SK-N-SH (cell line): ENCODE results near the gene SEZ6L2. TPM values are rescaled to one million over a fixed set of nuclear protein-coding genes. Genes with fewer than 3 reads are reported as not detected.

Source experiments
- CTCF ChIA-PET: fragments of 300-600, 350-600 bp; formaldehyde crosslinking; extraction: SDS; loops from one replicate; lab custom pipeline; 2021; lab: Yijun Ruan, JAX
- POLR2A ChIA-PET: fragments of 350-600 bp; sonication (Branson Sonifier 250); formaldehyde crosslinking; extraction: SDS; loops from one replicate; lab custom pipeline; 2020; ENCODE audit warnings: antibody characterized with exemption, inconsistent platforms; lab: Yijun Ruan, JAX
- DNase-seq: peaks from one replicate; pipeline ENCODE4 v3.0.0; 2012
- H2AFZ ChIP-seq: fragments of 200-600 bp; sonication (generic); 2 replicates; pipeline ENCODE4 v1.8.1; 2016; ENCODE audit warnings: antibody characterized with exemption, mild to moderate bottlenecking, low read depth
- H3F3A ChIP-seq: fragments of 200-600 bp; sonication (generic); replicated peaks from 2 replicates; pipeline ENCODE3; 2016; ENCODE audit warnings: antibody characterized with exemption, mild to moderate bottlenecking; ENCODE audit not compliant: insufficient read depth
- H3K27ac ChIP-seq, 2 experiments: fragments of 200-500 bp in 1 of 2; fragments of 200-600 bp in 1 of 2; sonication (Bioruptor generic) in 1 of 2; sonication (generic), shearing (Covaris generic) in 1 of 2; 2 replicates each; pipeline versions ENCODE4 v1.5.1 to v1.6.1; 2014 to 2016; ENCODE audit warnings: low read depth in 2 of 2, inconsistent platforms in 1 of 2, low read length in 1 of 2, mild to moderate bottlenecking in 1 of 2, mixed read lengths in 1 of 2
- H3K27me3 ChIP-seq: fragments of 200-600 bp; sonication (generic), shearing (Covaris generic); 2 replicates; pipeline ENCODE4 v1.6.1; 2016; ENCODE audit warnings: mixed run types; ENCODE audit not compliant: insufficient read depth
- H3K36me3 ChIP-seq, 2 experiments: fragments of 200-500 bp in 1 of 2; fragments of 200-600 bp in 1 of 2; sonication (Bioruptor generic) in 1 of 2; sonication (generic) in 1 of 2; replicated peaks in 1 of 2; 2 replicates each; pipeline versions ENCODE3 to v1.5.1; 2014 to 2016; ENCODE audit warnings: low read length in 1 of 2, mild to moderate bottlenecking in 1 of 2; ENCODE audit not compliant: insufficient read depth in 2 of 2, control insufficient read depth in 1 of 2
- H3K4me1 ChIP-seq, 2 experiments: fragments of 200-500 bp in 1 of 2; fragments of 200-600 bp in 1 of 2; sonication (Bioruptor generic) in 1 of 2; sonication (generic), shearing (Covaris generic) in 1 of 2; 2 replicates each; pipeline versions ENCODE4 v1.5.1 to v1.6.1; 2014 to 2016; ENCODE audit warnings: low read depth in 1 of 2, low read length in 1 of 2, mixed run types in 1 of 2; ENCODE audit not compliant: insufficient read depth in 2 of 2, control insufficient read depth in 1 of 2
- H3K4me2 ChIP-seq: fragments of 200-600 bp; sonication (generic), shearing (Covaris generic); 2 replicates; pipeline ENCODE4 v1.6.1; 2017; ENCODE audit warnings: mixed run types
- H3K4me3 ChIP-seq, 2 experiments: fragments of 200-500 bp in 1 of 2; fragments of 200-600 bp in 1 of 2; sonication (Bioruptor generic) in 1 of 2; sonication (generic), shearing (Covaris generic) in 1 of 2; 2 replicates each; pipeline versions ENCODE4 v1.5.1 to v1.8.1; 2014 to 2016; ENCODE audit warnings: low read depth in 2 of 2, inconsistent platforms in 1 of 2, low read length in 1 of 2, mild to moderate bottlenecking in 1 of 2, mixed read lengths in 1 of 2, moderate library complexity in 1 of 2
- H3K79me2 ChIP-seq: fragments of 200-600 bp; sonication (generic); 2 replicates; pipeline ENCODE4 v1.8.1; 2017; ENCODE audit warnings: mild to moderate bottlenecking; ENCODE audit not compliant: insufficient read depth
- H3K9ac ChIP-seq: fragments of 200-600 bp; sonication (generic); 2 replicates; pipeline ENCODE4 v1.6.1; 2017; ENCODE audit warnings: mixed run types
- H3K9me2 ChIP-seq: fragments of 200-600 bp; sonication (generic); 2 replicates; pipeline ENCODE4 v1.6.1; 2017; ENCODE audit warnings: mixed run types
- H3K9me3 ChIP-seq: fragments of 200-600 bp; sonication (generic); 2 replicates; pipeline ENCODE4 v1.6.1; 2017; ENCODE audit warnings: mixed run types, mild to moderate bottlenecking, moderate library complexity
- H4K20me1 ChIP-seq: fragments of 200-600 bp; sonication (generic); 2 replicates; pipeline ENCODE4 v1.6.1; 2017; ENCODE audit warnings: mild to moderate bottlenecking, mixed run types; ENCODE audit not compliant: insufficient read depth
- CHD2 ChIP-seq: fragments of 150-350 bp; IDR thresholded peaks from 2 replicates; pipeline ENCODE4 v1.6.1; 2018; ENCODE audit warnings: low read length; ENCODE audit not compliant: partially characterized antibody
- CTCF ChIP-seq: fragments of 200-600 bp; sonication (generic); IDR thresholded peaks from 2 replicates; pipeline ENCODE4 v1.6.1; 2017; ENCODE audit warnings: antibody characterized with exemption, mild to moderate bottlenecking, moderate library complexity
- ELF1 ChIP-seq: IDR thresholded peaks from 2 replicates; pipeline ENCODE4 v1.4.0; 2012
- FOXM1 ChIP-seq: IDR thresholded peaks from 2 replicates; pipeline ENCODE4 v1.4.0; 2012; ENCODE audit warnings: low read depth, mild to moderate bottlenecking
- GABPA ChIP-seq: IDR thresholded peaks from 2 replicates; pipeline ENCODE4 v1.4.0; 2012; ENCODE audit warnings: low read depth, mild to moderate bottlenecking
- IRF3 ChIP-seq: fragments of 150-350 bp; IDR thresholded peaks from 2 replicates; pipeline ENCODE4 v1.6.1; 2016; ENCODE audit warnings: mild to moderate bottlenecking, low read depth, low read length
- MAX ChIP-seq: IDR thresholded peaks from 2 replicates; pipeline ENCODE4 v1.4.0; 2012; ENCODE audit warnings: low read depth
- NFIC ChIP-seq: IDR thresholded peaks from 2 replicates; pipeline ENCODE4 v1.4.0; 2012; ENCODE audit warnings: borderline replicate concordance
- POLR2AphosphoS5 ChIP-seq: IDR thresholded peaks from 2 replicates; pipeline ENCODE4 v1.6.1; 2012; ENCODE audit warnings: low read depth, low read length
- RAD21 ChIP-seq: IDR thresholded peaks from 2 replicates; pipeline ENCODE4 v1.6.1; 2012; ENCODE audit warnings: mild to moderate bottlenecking, low read length
- RCOR1 ChIP-seq: fragments of 150-350 bp; IDR thresholded peaks from 2 replicates; pipeline ENCODE4 v1.6.1; 2017; ENCODE audit warnings: antibody characterized with exemption, low read length
- REST ChIP-seq: IDR thresholded peaks from 2 replicates; pipeline ENCODE4 v1.6.1; 2012; ENCODE audit warnings: mild to moderate bottlenecking, low read depth, low read length, moderate library complexity
- SIN3A ChIP-seq: IDR thresholded peaks from 2 replicates; pipeline ENCODE4 v1.6.1; 2012; ENCODE audit warnings: low read depth, mild to moderate bottlenecking, low read length, moderate library complexity, borderline replicate concordance
- SMC3 ChIP-seq: IDR thresholded peaks from 2 replicates; pipeline ENCODE4 v1.6.1; 2012; ENCODE audit warnings: low read depth, low read length, improper control_type of control experiment
- TAF1 ChIP-seq: IDR thresholded peaks from 2 replicates; pipeline ENCODE4 v1.6.1; 2012; ENCODE audit warnings: low read depth, mild to moderate bottlenecking, low read length, moderate library complexity, borderline replicate concordance
- TCF12 ChIP-seq: IDR thresholded peaks from 2 replicates; pipeline ENCODE4 v1.4.0; 2012
- USF2 ChIP-seq: fragments of 150-350 bp; IDR thresholded peaks from 2 replicates; pipeline ENCODE4 v1.6.1; 2017; ENCODE audit warnings: antibody characterized with exemption, low read length, low read depth, borderline replicate concordance
- YY1 ChIP-seq: IDR thresholded peaks from 2 replicates; pipeline ENCODE4 v1.4.0; 2012; ENCODE audit warnings: low read depth, mild to moderate bottlenecking
- WGBS: methylation state at CpG from one replicate; pipeline ENCODE4 v1.1.6; 2017; ENCODE audit warnings: low lambda C conversion rate; 5-methylcytosine and 5-hydroxymethylcytosine counted together
- polyA plus RNA-seq, 3 experiments: library from polyadenylated mRNA; depleted of rRNA; stranded (reverse); fragments of >200 nt; gene quantifications; 2 replicates each; pipeline ENCODE4 v1.2.3, GENCODE V29; 2012

The SEZ6L2 gene
- polyA plus RNA-seq, 1 of the 3 experiments (the other 2 are of a cell fraction): 59.8 TPM

- no peaks in the 10 kb centered on the region for H3K79me2 ChIP-seq
- ChIA-PET CTCF (interaction anchor here (1.3 to 1.5 kb wide), 3 partner anchors 11 to 29 kb away, joined by 3 to 5 read pairs (median 3); partner anchors contain the start of gene CDIPT), POLR2A (interaction anchor here (0.7 to 0.8 kb wide), 2 partner anchors 9 to 49 kb away, joined by 3 read pairs; partner anchors contain the start of gene KCTD13)
- no peak overlapping the region for H3K9ac ChIP-seq
- no peaks in the 10 kb centered on the region for H3K9me2 ChIP-seq
- no peaks in the 10 kb centered on the region for H3K9me3 ChIP-seq
- TF ChIP-seq TAF1 (no peak), CHD2 (no peak), NFIC (no peak), RCOR1 (no peak), SIN3A (no peak), FOXM1 (no peak), GABPA (no peak), ELF1 (no peak), MAX (no peak), IRF3 (no peak), SMC3 (no peak), TCF12 (no peak), REST (no peak), POLR2AphosphoS5 (no peak), USF2 (no peak), RAD21 (no peak), YY1 (no peak), CTCF (no peak)
- 89% methylated on average over 24 of the region's 28 CpGs for WGBS
- no peaks in the 10 kb centered on the region for H3K36me3 ChIP-seq
- no peaks in the 10 kb centered on the region for H4K20me1 ChIP-seq
- no peak overlapping the region for H2AFZ ChIP-seq
- H3K4me1 ChIP-seq: no peaks in the 10 kb centered on the region
- H3K27ac ChIP-seq: no peak overlapping the region
- no peak overlapping the region for H3K4me2 ChIP-seq
- H3K27me3 ChIP-seq: no peaks in the 10 kb centered on the region
- no peaks in the 10 kb centered on the region for H3F3A ChIP-seq
- H3K4me3 ChIP-seq: no peak overlapping the region
- DNase-seq: peak; percentile 78
These were observed 21.9 kb downstream of the SEZ6L2 start for GRCh38 chr16:29877266-29877961.
